IMR-90 (cell line): Measurements from ENCODE around the gene ARHGAP12. TPM values are rescaled to one million over a fixed set of nuclear protein-coding genes. Genes with fewer than 3 reads are reported as not detected.

Experiments used
- ATAC-seq: fragments of 200-7000 bp; cut with Tn5 transposase; 2 replicates; pipeline ENCODE4 v1.9.1; 2020; ENCODE audit warnings: low read depth, mild to moderate bottlenecking, moderate library complexity
- BruUV-seq: library from RNA; stranded (reverse); fragments of 400-500 nt; replicated peaks from 2 replicates; lab custom pipeline; 2021; lab: Mats Ljungman, UMichigan
- CTCF ChIA-PET: fragments of 300-600 bp; formaldehyde crosslinking; extraction: SDS; loops from one replicate; lab custom pipeline; 2021; ENCODE audit warnings: antibody characterized with exemption; lab: Yijun Ruan, JAX
- POLR2A ChIA-PET: fragments of 300-600 bp; sonication (Branson Sonifier 250); formaldehyde crosslinking; loops from one replicate; lab custom pipeline; 2022; ENCODE audit warnings: antibody characterized with exemption; ENCODE audit not compliant: unreplicated experiment; lab: Charles Lee
- DNase-seq: peaks from one replicate; pipeline ENCODE4 v3.0.0; 2013
- H2AFZ ChIP-seq: replicated peaks from 2 replicates; pipeline ENCODE3; 2013; ENCODE audit warnings: low read length, mild to moderate bottlenecking; ENCODE audit not compliant: poor library complexity
- H2AK5ac ChIP-seq: 2 replicates; pipeline ENCODE4 v1.6.1; 2013; ENCODE audit warnings: low read depth, low read length, inconsistent platforms
- H2AK9ac ChIP-seq: replicated peaks from 2 replicates; pipeline ENCODE3; 2013; ENCODE audit warnings: mild to moderate bottlenecking, low read depth, low read length, moderate library complexity; ENCODE audit not compliant: poor library complexity
- H2BK120ac ChIP-seq: 2 replicates; pipeline ENCODE4 v1.6.1; 2013; ENCODE audit warnings: low read depth, low read length, inconsistent platforms
- H2BK15ac ChIP-seq: 3 replicates; pipeline ENCODE4 v1.6.1; 2013; ENCODE audit warnings: low read depth, low read length, inconsistent platforms
- H2BK20ac ChIP-seq: 2 replicates; pipeline ENCODE4 v1.6.1; 2013; ENCODE audit warnings: low read depth, mild to moderate bottlenecking, inconsistent platforms, low read length, moderate library complexity
- H2BK5ac ChIP-seq: 2 replicates; pipeline ENCODE4 v1.6.1; 2013; ENCODE audit warnings: mild to moderate bottlenecking, low read depth, low read length, inconsistent platforms; ENCODE audit not compliant: poor library complexity, severe bottlenecking
- H3K14ac ChIP-seq: replicated peaks from 2 replicates; pipeline ENCODE4 v1.6.1; 2013; ENCODE audit warnings: low read depth, low read length, inconsistent platforms
- H3K18ac ChIP-seq: 2 replicates; pipeline ENCODE4 v1.6.1; 2013; ENCODE audit warnings: low read depth, low read length, control low read depth
- H3K23ac ChIP-seq: 2 replicates; pipeline ENCODE4 v1.6.1; 2013; ENCODE audit warnings: low read depth, low read length, inconsistent platforms
- H3K27ac ChIP-seq: 2 replicates; pipeline ENCODE4 v1.5.1; 2013; ENCODE audit warnings: mild to moderate bottlenecking, control low read depth, low read length; ENCODE audit not compliant: insufficient read depth
- H3K27me3 ChIP-seq: 2 replicates; pipeline ENCODE4 v1.6.1; 2013; ENCODE audit warnings: low read length; ENCODE audit not compliant: control insufficient read depth, insufficient read depth
- H3K36me3 ChIP-seq: 2 replicates; pipeline ENCODE4 v1.6.1; 2013; ENCODE audit warnings: low read length, mixed read lengths; ENCODE audit not compliant: control insufficient read depth, insufficient read depth
- H3K4ac ChIP-seq: 2 replicates; pipeline ENCODE4 v1.6.1; 2013; ENCODE audit warnings: low read depth, low read length, inconsistent platforms
- H3K4me1 ChIP-seq: 2 replicates; pipeline ENCODE4 v1.6.1; 2013; ENCODE audit warnings: low read length, mixed read lengths; ENCODE audit not compliant: control insufficient read depth, insufficient read depth
- H3K4me2 ChIP-seq: 2 replicates; pipeline ENCODE4 v1.6.1; 2013; ENCODE audit warnings: low read depth, mild to moderate bottlenecking, control low read depth, low read length, moderate library complexity
- H3K4me3 ChIP-seq: 2 replicates; pipeline ENCODE4 v1.5.1; 2013; ENCODE audit warnings: low read depth, mild to moderate bottlenecking, control low read depth, low read length, moderate library complexity; ENCODE audit not compliant: insufficient read depth
- H3K56ac ChIP-seq: 2 replicates; pipeline ENCODE4 v1.6.1; 2013; ENCODE audit warnings: low read length, inconsistent platforms; ENCODE audit not compliant: insufficient read depth; ENCODE audit errors: extremely low read depth
- H3K79me1 ChIP-seq, 2 experiments: 2 replicates each; pipeline ENCODE4 v1.6.1; 2013; ENCODE audit warnings: low read length in 2 of 2, inconsistent platforms in 1 of 2, low read depth in 1 of 2
- H3K9ac ChIP-seq: 2 replicates; pipeline ENCODE4 v1.6.1; 2013; ENCODE audit warnings: low read depth, low read length, control low read depth
- H3K9me1 ChIP-seq: 2 replicates; pipeline ENCODE4 v1.6.1; 2013; ENCODE audit warnings: low read length, inconsistent platforms; ENCODE audit not compliant: insufficient read depth
- H3K9me3 ChIP-seq: 2 replicates; pipeline ENCODE4 v1.6.1; 2013; ENCODE audit warnings: low read length; ENCODE audit not compliant: control insufficient read depth, insufficient read depth
- H4K20me1 ChIP-seq: 2 replicates; pipeline ENCODE4 v1.6.1; 2013; ENCODE audit warnings: low read length, inconsistent platforms; ENCODE audit not compliant: insufficient read depth
- H4K5ac ChIP-seq: 2 replicates; pipeline ENCODE4 v1.6.1; 2013; ENCODE audit warnings: mild to moderate bottlenecking, low read depth, low read length, control low read depth
- H4K8ac ChIP-seq, 2 experiments: 2 replicates each; pipeline ENCODE4 v1.6.1; 2013; ENCODE audit warnings: low read depth in 2 of 2, low read length in 2 of 2, control low read depth in 1 of 2, inconsistent platforms in 1 of 2
- H4K91ac ChIP-seq: 2 replicates; pipeline ENCODE4 v1.6.1; 2013; ENCODE audit warnings: low read depth, low read length, inconsistent platforms; ENCODE audit not compliant: insufficient read depth
- BHLHE40 ChIP-seq: fragments of 150-350 bp; IDR thresholded peaks from 2 replicates; pipeline ENCODE4 v1.6.1; 2016; ENCODE audit warnings: mild to moderate bottlenecking, low read depth, low read length
- CHD1 ChIP-seq: IDR thresholded peaks from 2 replicates; pipeline ENCODE4 v1.6.1; 2012; ENCODE audit warnings: low read depth, low read length, improper control_type of control experiment
- FOS ChIP-seq: fragments of 150-350 bp; IDR thresholded peaks from 2 replicates; pipeline ENCODE4 v1.6.1; 2016; ENCODE audit warnings: low read depth, low read length
- MAFK ChIP-seq: IDR thresholded peaks from 2 replicates; pipeline ENCODE4 v1.6.1; 2012; ENCODE audit warnings: low read depth, low read length, improper control_type of control experiment
- MAZ ChIP-seq: IDR thresholded peaks from 2 replicates; pipeline ENCODE4 v1.6.1; 2012; ENCODE audit warnings: low read depth, mild to moderate bottlenecking, low read length, improper control_type of control experiment, moderate library complexity, borderline replicate concordance
- NFE2L2 ChIP-seq: fragments of 150-350 bp; IDR thresholded peaks from 2 replicates; pipeline ENCODE4 v1.6.1; 2016; ENCODE audit warnings: low read depth, mild to moderate bottlenecking, low read length
- POLR2A ChIP-seq: IDR thresholded peaks from 2 replicates; pipeline ENCODE4 v1.6.1; 2012; ENCODE audit warnings: mild to moderate bottlenecking, low read depth, low read length
- RAD21 ChIP-seq: IDR thresholded peaks from 2 replicates; pipeline ENCODE4 v1.6.1; 2012; ENCODE audit warnings: low read length, improper control_type of control experiment
- RCOR1 ChIP-seq: IDR thresholded peaks from 2 replicates; pipeline ENCODE4 v1.6.1; 2012; ENCODE audit warnings: mild to moderate bottlenecking, low read length, improper control_type of control experiment; ENCODE audit not compliant: insufficient replicate concordance
- WGBS, 2 experiments: methylation state at CpG; one replicate each; pipeline versions ENCODE4 v1.1.5 to v1.1.7; 2013; ENCODE audit warnings: missing lambda C conversion rate in 2 of 2; ENCODE audit not compliant: insufficient read length in 1 of 2; ENCODE audit errors: extremely low coverage in 2 of 2; 5-methylcytosine and 5-hydroxymethylcytosine counted together
- dilution Hi-C: fragments of 300-500 bp; cut with HindIII; formaldehyde crosslinking; loops from one replicate; pipeline ENCODE4 v1.14.3; 2018; ENCODE audit warnings: low sequenced_read_pairs; ENCODE audit not compliant: unreplicated experiment
- in situ Hi-C: fragments of 300-500 bp; cut with MboI; formaldehyde crosslinking; loops from 3 replicates; pipeline ENCODE4 v1.14.3; 2019; ENCODE audit warnings: low sequenced_read_pairs, inconsistent platforms, mixed read lengths
- intact Hi-C: fragments of 100-400 bp; cut with micrococcal nuclease; formaldehyde crosslinking; loops from 2 replicates; pipeline ENCODE4 v1.10.0; 2022
- polyA plus RNA-seq, 3 experiments: library from polyadenylated mRNA; depleted of rRNA; stranded (reverse); fragments of >200 nt; gene quantifications; 2 replicates each; pipeline ENCODE4 v1.2.3, GENCODE V29; 2012; ENCODE audit warnings: low replicate concordance in 1 of 3
- total RNA-seq: library from RNA; depleted of rRNA; stranded (reverse); fragments of >200 nt; gene quantifications from 2 replicates; pipeline ENCODE4 v1.2.3, GENCODE V29; 2012
- TF ChIP-seq, protein P1 (sequence below): fragments of 150-350 bp; IDR thresholded peaks from 2 replicates; pipeline ENCODE4 v1.6.1; 2017; ENCODE audit warnings: mild to moderate bottlenecking, antibody characterized with exemption, low read length, low read depth
- TF ChIP-seq, protein P2 (sequence below): fragments of 150-350 bp; IDR thresholded peaks from 2 replicates; pipeline ENCODE4 v1.6.1; 2016; ENCODE audit warnings: low read depth, mild to moderate bottlenecking, low read length, moderate library complexity, borderline replicate concordance

The ARHGAP12 gene
- total and polyA plus RNA-seq, 2 of the 4 experiments (the other 2 are of a cell fraction): 9.0 to 28.5 TPM

DNA sequence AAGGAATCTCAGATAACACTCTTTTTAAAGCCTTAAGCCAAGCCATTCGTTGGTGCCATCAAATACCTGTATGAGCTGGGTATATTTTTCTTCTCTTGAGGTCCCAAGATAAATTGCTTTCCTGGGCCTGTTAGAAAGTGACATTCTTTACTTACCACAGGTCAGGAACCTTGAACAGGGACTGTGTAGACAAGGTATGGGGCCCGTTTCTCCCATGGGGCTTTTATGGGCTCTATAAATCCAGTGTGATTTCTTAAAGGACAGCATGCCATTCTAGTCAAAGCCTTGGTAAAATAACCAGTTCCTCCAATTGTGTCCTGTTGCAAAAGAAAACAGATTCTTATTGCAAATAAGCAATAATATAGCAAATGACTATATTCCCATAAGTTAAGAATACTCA is 24.8 kb upstream of the ARHGAP12 start:
- no CpG with 5 or more reads among the region's 2 CpGs for WGBS, 2 experiments
- Histone ChIP-seq H2AFZ (no peak overlapping the region), H3K4me2 (no peak overlapping the region), H3K27me3 (no peaks in the 10 kb centered on the region), H3K56ac (no peak overlapping the region), H4K8ac (no peak overlapping the region), H3K4ac (no peak overlapping the region), H3K9me1 (0 out of 2 replicates have a peak, but pooled peaks cover 4% of the 10 kb centered on the region), H3K4me3 (no peak overlapping the region), H4K91ac (no peak overlapping the region), H3K36me3 (no peaks in the 10 kb centered on the region), H3K14ac (no peak overlapping the region), H3K9me3 (peaks cover 4% of the 10 kb centered on the region), H4K20me1 (no peaks in the 10 kb centered on the region), H2BK15ac (no peak overlapping the region), H2BK120ac (no peak overlapping the region), H3K79me1 (no peaks in the 10 kb centered on the region), H2BK20ac (no peak overlapping the region), H4K5ac (no peak overlapping the region), H2BK5ac (no peak overlapping the region), H3K4me1 (peaks cover 2% of the 10 kb centered on the region; the same call in 1 of the 2 replicates), H3K18ac (no peak overlapping the region), H2AK9ac (no peak overlapping the region), H3K27ac (no peak overlapping the region), H3K9ac (no peak overlapping the region), H2AK5ac (no peak overlapping the region), H3K23ac (no peak overlapping the region)
- intact Hi-C loops: loop anchor here (5.0 kb wide), 1 partner anchor 34 kb away; no protein-coding TSS in a partner anchor
- in situ Hi-C loops: no loop called here
- ChIA-PET CTCF (interaction anchor here (0.8 kb wide), 1 partner anchor 24 kb away, joined by 3 read pairs; no protein-coding TSS in a partner anchor), POLR2A (no interaction called here)
- no peak for DNase-seq
- dilution Hi-C loops: no loop called here
- BruUV-seq: no TSS peak
- ATAC-seq: no peak
- no peak for TF ChIP-seq BHLHE40
- no peak for TF ChIP-seq MAZ
- no peak for TF ChIP-seq RCOR1
- TF ChIP-seq CHD1: no peak
- no peak for TF ChIP-seq NFE2L2
- TF ChIP-seq POLR2A: no peak
- TF ChIP-seq, protein P1, sequence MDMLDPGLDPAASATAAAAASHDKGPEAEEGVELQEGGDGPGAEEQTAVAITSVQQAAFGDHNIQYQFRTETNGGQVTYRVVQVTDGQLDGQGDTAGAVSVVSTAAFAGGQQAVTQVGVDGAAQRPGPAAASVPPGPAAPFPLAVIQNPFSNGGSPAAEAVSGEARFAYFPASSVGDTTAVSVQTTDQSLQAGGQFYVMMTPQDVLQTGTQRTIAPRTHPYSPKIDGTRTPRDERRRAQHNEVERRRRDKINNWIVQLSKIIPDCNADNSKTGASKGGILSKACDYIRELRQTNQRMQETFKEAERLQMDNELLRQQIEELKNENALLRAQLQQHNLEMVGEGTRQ: no peak
- no peak for TF ChIP-seq RAD21
- TF ChIP-seq MAFK: no peak
- TF ChIP-seq, protein P2, sequence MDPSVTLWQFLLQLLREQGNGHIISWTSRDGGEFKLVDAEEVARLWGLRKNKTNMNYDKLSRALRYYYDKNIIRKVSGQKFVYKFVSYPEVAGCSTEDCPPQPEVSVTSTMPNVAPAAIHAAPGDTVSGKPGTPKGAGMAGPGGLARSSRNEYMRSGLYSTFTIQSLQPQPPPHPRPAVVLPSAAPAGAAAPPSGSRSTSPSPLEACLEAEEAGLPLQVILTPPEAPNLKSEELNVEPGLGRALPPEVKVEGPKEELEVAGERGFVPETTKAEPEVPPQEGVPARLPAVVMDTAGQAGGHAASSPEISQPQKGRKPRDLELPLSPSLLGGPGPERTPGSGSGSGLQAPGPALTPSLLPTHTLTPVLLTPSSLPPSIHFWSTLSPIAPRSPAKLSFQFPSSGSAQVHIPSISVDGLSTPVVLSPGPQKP: no peak
- TF ChIP-seq FOS: no peak
